A549 (cell line): ENCODE results near the gene DDX10.

ENCODE experiments used
- ESRRA ChIP-seq: fragments of 150-350 bp; IDR thresholded peaks from 2 replicates; pipeline ENCODE4 v1.6.1; 2014; ENCODE audit warnings: mild to moderate bottlenecking, low read length, borderline replicate concordance
- FOSB ChIP-seq: fragments of 250-450 bp; sonication (Bioruptor Pico); IDR thresholded peaks from 2 replicates; pipeline ENCODE4 v1.5.0; 2020; ENCODE audit warnings: mild to moderate bottlenecking, moderate library complexity
- MYC ChIP-seq: IDR thresholded peaks from 2 replicates; pipeline ENCODE4 v1.6.1; 2012; ENCODE audit warnings: mild to moderate bottlenecking, inconsistent platforms, low read length, improper control_type of control experiment, borderline replicate concordance
- POLR2A ChIP-seq: IDR thresholded peaks from 2 replicates; pipeline ENCODE4 v1.6.1; 2012; ENCODE audit warnings: mild to moderate bottlenecking, low read length
- TF ChIP-seq, protein P1 (sequence below): IDR thresholded peaks from 2 replicates; pipeline ENCODE4 v1.6.1; 2012; ENCODE audit warnings: low read depth, borderline replicate concordance
- TF ChIP-seq, protein P2 (sequence below): IDR thresholded peaks from 2 replicates; pipeline ENCODE4 v1.6.1; 2012
- TF ChIP-seq, protein P3 (sequence below): fragments of 450-650 bp; IDR thresholded peaks from 2 replicates; pipeline ENCODE4 v1.6.1; 2014; ENCODE audit warnings: antibody characterized with exemption
- TF ChIP-seq, protein P4 (sequence below): fragments of >200 bp; sonication (Bioruptor Twin); formaldehyde crosslinking; IDR thresholded peaks from 3 replicates; pipeline ENCODE4 v1.5.1; 2016

DNA sequence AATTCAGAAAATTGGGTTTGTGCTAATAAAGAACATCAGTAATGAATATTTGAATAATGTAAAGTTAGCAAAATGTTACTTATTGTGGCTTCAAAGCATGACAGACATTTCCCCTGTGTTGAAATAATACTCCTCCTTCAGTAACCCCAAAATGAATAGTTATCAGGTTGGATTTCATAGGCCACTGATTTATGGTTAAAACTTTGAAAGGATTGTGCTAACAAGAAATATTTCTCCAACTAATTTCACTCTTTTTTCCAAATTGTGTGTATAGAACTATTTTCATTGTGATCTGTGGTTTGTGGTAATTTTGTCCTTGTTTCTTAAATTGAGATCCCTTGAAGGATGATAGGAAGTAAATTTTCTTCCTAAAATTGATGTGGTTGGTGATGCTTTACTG, 7.9 kb downstream of the DDX10 start:
- TF ChIP-seq, protein P1, sequence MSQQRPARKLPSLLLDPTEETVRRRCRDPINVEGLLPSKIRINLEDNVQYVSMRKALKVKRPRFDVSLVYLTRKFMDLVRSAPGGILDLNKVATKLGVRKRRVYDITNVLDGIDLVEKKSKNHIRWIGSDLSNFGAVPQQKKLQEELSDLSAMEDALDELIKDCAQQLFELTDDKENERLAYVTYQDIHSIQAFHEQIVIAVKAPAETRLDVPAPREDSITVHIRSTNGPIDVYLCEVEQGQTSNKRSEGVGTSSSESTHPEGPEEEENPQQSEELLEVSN, result no peak
- TF ChIP-seq, protein P2, sequence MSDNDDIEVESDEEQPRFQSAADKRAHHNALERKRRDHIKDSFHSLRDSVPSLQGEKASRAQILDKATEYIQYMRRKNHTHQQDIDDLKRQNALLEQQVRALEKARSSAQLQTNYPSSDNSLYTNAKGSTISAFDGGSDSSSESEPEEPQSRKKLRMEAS, result no peak
- TF ChIP-seq, protein P3, sequence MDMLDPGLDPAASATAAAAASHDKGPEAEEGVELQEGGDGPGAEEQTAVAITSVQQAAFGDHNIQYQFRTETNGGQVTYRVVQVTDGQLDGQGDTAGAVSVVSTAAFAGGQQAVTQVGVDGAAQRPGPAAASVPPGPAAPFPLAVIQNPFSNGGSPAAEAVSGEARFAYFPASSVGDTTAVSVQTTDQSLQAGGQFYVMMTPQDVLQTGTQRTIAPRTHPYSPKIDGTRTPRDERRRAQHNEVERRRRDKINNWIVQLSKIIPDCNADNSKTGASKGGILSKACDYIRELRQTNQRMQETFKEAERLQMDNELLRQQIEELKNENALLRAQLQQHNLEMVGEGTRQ, result no peak
- TF ChIP-seq, protein P4, sequence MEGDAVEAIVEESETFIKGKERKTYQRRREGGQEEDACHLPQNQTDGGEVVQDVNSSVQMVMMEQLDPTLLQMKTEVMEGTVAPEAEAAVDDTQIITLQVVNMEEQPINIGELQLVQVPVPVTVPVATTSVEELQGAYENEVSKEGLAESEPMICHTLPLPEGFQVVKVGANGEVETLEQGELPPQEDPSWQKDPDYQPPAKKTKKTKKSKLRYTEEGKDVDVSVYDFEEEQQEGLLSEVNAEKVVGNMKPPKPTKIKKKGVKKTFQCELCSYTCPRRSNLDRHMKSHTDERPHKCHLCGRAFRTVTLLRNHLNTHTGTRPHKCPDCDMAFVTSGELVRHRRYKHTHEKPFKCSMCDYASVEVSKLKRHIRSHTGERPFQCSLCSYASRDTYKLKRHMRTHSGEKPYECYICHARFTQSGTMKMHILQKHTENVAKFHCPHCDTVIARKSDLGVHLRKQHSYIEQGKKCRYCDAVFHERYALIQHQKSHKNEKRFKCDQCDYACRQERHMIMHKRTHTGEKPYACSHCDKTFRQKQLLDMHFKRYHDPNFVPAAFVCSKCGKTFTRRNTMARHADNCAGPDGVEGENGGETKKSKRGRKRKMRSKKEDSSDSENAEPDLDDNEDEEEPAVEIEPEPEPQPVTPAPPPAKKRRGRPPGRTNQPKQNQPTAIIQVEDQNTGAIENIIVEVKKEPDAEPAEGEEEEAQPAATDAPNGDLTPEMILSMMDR, result no peak
- TF ChIP-seq POLR2A (no peak), FOSB (CRISPR knock-in tag) (no peak), ESRRA (no peak), MYC (no peak)
